Measurements from ENCODE around the gene SPHKAP.

DNA sequence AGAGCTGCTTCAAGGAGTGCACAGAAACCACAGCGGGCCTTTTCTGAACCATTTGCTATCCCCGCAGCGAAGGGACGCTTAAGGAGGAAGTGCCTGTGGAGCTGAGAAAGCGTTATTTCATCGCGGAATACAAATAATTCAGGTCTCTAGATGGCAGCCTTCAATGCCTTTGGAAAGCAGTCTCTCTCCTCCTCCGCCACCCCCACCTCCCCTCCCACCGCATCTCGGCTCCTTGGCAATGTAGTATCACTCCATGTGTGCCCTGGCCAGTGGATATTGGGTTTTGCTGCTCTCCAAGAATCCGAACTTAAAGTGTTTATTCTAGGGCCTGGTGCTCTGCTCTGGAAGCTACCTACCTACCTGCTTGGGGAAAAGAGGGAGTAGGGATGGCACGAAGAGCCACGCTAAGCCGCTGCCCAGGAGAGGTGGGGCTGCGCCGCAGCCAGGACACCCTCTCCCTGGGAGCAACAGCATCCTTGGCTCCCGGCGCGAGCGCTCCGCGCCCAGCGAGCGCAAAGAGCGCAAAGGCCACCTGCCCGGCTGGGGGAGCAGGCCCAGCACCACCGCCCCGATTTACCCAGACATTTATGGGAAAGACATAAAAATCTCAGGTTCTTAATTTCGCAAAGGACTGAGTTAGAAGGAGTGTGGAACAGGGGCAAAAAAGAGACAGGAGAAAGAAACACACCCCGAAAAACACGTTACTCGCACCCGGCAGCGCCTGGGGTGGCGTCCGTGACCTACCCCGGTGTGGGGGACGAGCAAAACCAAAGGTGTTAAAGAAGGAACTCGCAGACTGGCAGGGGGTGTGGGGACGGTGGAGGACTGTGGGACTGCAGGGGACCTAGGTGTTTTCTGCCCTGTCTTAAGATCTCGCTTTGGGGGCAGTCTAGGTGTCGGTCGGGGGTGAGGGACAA is 1.0 kb downstream of the SPHKAP start:
- no peak for TF ChIP-seq EZH2 (conservative IDR thresholded peaks at IDR 0.05; ENCODE audit: low read depth, low read length)
- TF ChIP-seq, protein P1, sequence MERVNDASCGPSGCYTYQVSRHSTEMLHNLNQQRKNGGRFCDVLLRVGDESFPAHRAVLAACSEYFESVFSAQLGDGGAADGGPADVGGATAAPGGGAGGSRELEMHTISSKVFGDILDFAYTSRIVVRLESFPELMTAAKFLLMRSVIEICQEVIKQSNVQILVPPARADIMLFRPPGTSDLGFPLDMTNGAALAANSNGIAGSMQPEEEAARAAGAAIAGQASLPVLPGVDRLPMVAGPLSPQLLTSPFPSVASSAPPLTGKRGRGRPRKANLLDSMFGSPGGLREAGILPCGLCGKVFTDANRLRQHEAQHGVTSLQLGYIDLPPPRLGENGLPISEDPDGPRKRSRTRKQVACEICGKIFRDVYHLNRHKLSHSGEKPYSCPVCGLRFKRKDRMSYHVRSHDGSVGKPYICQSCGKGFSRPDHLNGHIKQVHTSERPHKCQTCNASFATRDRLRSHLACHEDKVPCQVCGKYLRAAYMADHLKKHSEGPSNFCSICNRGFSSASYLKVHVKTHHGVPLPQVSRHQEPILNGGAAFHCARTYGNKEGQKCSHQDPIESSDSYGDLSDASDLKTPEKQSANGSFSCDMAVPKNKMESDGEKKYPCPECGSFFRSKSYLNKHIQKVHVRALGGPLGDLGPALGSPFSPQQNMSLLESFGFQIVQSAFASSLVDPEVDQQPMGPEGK (CRISPR knock-in tag; IDR thresholded peaks at IDR 0.05): no peak
- TF ChIP-seq, protein P2, sequence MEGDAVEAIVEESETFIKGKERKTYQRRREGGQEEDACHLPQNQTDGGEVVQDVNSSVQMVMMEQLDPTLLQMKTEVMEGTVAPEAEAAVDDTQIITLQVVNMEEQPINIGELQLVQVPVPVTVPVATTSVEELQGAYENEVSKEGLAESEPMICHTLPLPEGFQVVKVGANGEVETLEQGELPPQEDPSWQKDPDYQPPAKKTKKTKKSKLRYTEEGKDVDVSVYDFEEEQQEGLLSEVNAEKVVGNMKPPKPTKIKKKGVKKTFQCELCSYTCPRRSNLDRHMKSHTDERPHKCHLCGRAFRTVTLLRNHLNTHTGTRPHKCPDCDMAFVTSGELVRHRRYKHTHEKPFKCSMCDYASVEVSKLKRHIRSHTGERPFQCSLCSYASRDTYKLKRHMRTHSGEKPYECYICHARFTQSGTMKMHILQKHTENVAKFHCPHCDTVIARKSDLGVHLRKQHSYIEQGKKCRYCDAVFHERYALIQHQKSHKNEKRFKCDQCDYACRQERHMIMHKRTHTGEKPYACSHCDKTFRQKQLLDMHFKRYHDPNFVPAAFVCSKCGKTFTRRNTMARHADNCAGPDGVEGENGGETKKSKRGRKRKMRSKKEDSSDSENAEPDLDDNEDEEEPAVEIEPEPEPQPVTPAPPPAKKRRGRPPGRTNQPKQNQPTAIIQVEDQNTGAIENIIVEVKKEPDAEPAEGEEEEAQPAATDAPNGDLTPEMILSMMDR (CRISPR knock-in tag; IDR thresholded peaks at IDR 0.05): no peak
- TF ChIP-seq, protein P3, sequence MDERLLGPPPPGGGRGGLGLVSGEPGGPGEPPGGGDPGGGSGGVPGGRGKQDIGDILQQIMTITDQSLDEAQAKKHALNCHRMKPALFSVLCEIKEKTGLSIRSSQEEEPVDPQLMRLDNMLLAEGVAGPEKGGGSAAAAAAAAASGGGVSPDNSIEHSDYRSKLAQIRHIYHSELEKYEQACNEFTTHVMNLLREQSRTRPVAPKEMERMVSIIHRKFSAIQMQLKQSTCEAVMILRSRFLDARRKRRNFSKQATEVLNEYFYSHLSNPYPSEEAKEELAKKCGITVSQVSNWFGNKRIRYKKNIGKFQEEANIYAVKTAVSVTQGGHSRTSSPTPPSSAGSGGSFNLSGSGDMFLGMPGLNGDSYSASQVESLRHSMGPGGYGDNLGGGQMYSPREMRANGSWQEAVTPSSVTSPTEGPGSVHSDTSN (CRISPR knock-in tag; IDR thresholded peaks at IDR 0.05): no peak
- TF ChIP-seq, protein P4, sequence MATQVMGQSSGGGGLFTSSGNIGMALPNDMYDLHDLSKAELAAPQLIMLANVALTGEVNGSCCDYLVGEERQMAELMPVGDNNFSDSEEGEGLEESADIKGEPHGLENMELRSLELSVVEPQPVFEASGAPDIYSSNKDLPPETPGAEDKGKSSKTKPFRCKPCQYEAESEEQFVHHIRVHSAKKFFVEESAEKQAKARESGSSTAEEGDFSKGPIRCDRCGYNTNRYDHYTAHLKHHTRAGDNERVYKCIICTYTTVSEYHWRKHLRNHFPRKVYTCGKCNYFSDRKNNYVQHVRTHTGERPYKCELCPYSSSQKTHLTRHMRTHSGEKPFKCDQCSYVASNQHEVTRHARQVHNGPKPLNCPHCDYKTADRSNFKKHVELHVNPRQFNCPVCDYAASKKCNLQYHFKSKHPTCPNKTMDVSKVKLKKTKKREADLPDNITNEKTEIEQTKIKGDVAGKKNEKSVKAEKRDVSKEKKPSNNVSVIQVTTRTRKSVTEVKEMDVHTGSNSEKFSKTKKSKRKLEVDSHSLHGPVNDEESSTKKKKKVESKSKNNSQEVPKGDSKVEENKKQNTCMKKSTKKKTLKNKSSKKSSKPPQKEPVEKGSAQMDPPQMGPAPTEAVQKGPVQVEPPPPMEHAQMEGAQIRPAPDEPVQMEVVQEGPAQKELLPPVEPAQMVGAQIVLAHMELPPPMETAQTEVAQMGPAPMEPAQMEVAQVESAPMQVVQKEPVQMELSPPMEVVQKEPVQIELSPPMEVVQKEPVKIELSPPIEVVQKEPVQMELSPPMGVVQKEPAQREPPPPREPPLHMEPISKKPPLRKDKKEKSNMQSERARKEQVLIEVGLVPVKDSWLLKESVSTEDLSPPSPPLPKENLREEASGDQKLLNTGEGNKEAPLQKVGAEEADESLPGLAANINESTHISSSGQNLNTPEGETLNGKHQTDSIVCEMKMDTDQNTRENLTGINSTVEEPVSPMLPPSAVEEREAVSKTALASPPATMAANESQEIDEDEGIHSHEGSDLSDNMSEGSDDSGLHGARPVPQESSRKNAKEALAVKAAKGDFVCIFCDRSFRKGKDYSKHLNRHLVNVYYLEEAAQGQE (IDR thresholded peaks at IDR 0.05; ENCODE audit: borderline replicate concordance in 1 of 2, low read depth in 1 of 2, low read length in 2 of 2): no peak
- TF ChIP-seq CEBPB (IDR thresholded peaks at IDR 0.05; ENCODE audit: borderline replicate concordance, low read depth, low read length): no peak
- no peak for TF ChIP-seq MAFK (conservative IDR thresholded peaks at IDR 0.05 in 1 of 2, IDR thresholded peaks at IDR 0.05 in 1 of 2; ENCODE audit: low read length in 2 of 2)
- TF ChIP-seq ZNF24 (IDR thresholded peaks at IDR 0.05): no peak
- no peak for TF ChIP-seq JUND (CRISPR knock-in tag; IDR thresholded peaks at IDR 0.05)
- no peak for TF ChIP-seq PHB2 (IDR thresholded peaks at IDR 0.05; ENCODE audit: partially characterized antibody)
- TF ChIP-seq, protein P5, sequence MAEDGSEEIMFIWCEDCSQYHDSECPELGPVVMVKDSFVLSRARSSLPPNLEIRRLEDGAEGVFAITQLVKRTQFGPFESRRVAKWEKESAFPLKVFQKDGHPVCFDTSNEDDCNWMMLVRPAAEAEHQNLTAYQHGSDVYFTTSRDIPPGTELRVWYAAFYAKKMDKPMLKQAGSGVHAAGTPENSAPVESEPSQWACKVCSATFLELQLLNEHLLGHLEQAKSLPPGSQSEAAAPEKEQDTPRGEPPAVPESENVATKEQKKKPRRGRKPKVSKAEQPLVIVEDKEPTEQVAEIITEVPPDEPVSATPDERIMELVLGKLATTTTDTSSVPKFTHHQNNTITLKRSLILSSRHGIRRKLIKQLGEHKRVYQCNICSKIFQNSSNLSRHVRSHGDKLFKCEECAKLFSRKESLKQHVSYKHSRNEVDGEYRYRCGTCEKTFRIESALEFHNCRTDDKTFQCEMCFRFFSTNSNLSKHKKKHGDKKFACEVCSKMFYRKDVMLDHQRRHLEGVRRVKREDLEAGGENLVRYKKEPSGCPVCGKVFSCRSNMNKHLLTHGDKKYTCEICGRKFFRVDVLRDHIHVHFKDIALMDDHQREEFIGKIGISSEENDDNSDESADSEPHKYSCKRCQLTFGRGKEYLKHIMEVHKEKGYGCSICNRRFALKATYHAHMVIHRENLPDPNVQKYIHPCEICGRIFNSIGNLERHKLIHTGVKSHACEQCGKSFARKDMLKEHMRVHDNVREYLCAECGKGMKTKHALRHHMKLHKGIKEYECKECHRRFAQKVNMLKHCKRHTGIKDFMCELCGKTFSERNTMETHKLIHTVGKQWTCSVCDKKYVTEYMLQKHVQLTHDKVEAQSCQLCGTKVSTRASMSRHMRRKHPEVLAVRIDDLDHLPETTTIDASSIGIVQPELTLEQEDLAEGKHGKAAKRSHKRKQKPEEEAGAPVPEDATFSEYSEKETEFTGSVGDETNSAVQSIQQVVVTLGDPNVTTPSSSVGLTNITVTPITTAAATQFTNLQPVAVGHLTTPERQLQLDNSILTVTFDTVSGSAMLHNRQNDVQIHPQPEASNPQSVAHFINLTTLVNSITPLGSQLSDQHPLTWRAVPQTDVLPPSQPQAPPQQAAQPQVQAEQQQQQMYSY (CRISPR knock-in tag; IDR thresholded peaks at IDR 0.05): no peak
- TF ChIP-seq, protein P6, sequence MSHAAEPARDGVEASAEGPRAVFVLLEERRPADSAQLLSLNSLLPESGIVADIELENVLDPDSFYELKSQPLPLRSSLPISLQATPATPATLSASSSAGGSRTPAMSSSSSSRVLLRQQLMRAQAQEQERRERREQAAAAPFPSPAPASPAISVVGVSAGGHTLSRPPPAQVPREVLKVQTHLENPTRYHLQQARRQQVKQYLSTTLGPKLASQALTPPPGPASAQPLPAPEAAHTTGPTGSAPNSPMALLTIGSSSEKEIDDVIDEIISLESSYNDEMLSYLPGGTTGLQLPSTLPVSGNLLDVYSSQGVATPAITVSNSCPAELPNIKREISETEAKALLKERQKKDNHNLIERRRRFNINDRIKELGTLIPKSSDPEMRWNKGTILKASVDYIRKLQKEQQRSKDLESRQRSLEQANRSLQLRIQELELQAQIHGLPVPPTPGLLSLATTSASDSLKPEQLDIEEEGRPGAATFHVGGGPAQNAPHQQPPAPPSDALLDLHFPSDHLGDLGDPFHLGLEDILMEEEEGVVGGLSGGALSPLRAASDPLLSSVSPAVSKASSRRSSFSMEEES (CRISPR knock-in tag; IDR thresholded peaks at IDR 0.05): no peak
- no peak for TF ChIP-seq POLR2AphosphoS5 (IDR thresholded peaks at IDR 0.05; ENCODE audit: low read depth, low read length)
- TF ChIP-seq MXD4 (CRISPR knock-in tag; IDR thresholded peaks at IDR 0.05): no peak
